A549 (cell line): ENCODE data around the gene STAU1. TPM values are rescaled to one million over a fixed set of nuclear protein-coding genes. Genes with fewer than 3 reads are reported as not detected.

Source experiments
- ATAC-seq, 2 experiments: fragments of 200-7000 bp in 1 of 2; fragments of >200 bp in 1 of 2; cut with Nextera tagmentation in 1 of 2; cut with Tn5 transposase in 1 of 2; 3 replicates each; pipeline versions ENCODE4 v1.8.0 to v1.9.1; 2018 to 2020; ENCODE audit warnings: mild to moderate bottlenecking in 1 of 2, moderate library complexity in 1 of 2
- CTCF ChIA-PET: fragments of 300-600 bp; sonication (Branson Sonifier 250); formaldehyde crosslinking; extraction: SDS; loops from one replicate; lab custom pipeline; 2021; ENCODE audit warnings: antibody characterized with exemption, inconsistent platforms; lab: Yijun Ruan, JAX
- POLR2A ChIA-PET: fragments of 350-600 bp; formaldehyde crosslinking; extraction: SDS; loops from one replicate; lab custom pipeline; 2021; ENCODE audit warnings: antibody characterized with exemption, inconsistent platforms; lab: Yijun Ruan, JAX
- DNase-seq, 2 experiments: peaks; one replicate each; pipeline versions ENCODE4 v3.0.0 to v3.0.0-alpha.2; 2011 to 2016; ENCODE audit warnings: low read depth in 1 of 2, low spot score in 1 of 2
- FAIRE-seq: peaks from 2 replicates; lab custom pipeline; 2011; peaks lifted over from hg19 to GRCh38; lab: Jason Lieb, UNC
- H3K27ac ChIP-seq, 2 experiments: fragments of >200 bp; sonication (Bioruptor Twin); formaldehyde crosslinking; 3 replicates each; pipeline ENCODE4 v1.5.1; 2016 to 2017
- H3K4me1 ChIP-seq: fragments of >200 bp; sonication (Bioruptor Twin); formaldehyde crosslinking; 3 replicates; pipeline ENCODE4 v1.6.1; 2016
- H3K4me2 ChIP-seq: fragments of >200 bp; sonication (Bioruptor Twin); formaldehyde crosslinking; 3 replicates; pipeline ENCODE4 v1.6.1; 2016
- H3K4me3 ChIP-seq: fragments of >200 bp; sonication (Bioruptor Twin); formaldehyde crosslinking; 3 replicates; pipeline ENCODE4 v1.5.1; 2016
- H3K9me3 ChIP-seq: fragments of >200 bp; sonication (Bioruptor Twin); formaldehyde crosslinking; 3 replicates; pipeline ENCODE4 v1.6.1; 2016
- CTCF ChIP-seq: fragments of >200 bp; sonication (Bioruptor Twin); formaldehyde crosslinking; IDR thresholded peaks from 3 replicates; pipeline ENCODE4 v1.5.1; 2016
- EHMT2 ChIP-seq: fragments of 200-600 bp; sonication (generic); IDR thresholded peaks from 2 replicates; pipeline ENCODE4 v1.6.1; 2016; ENCODE audit warnings: antibody characterized with exemption, low read depth, mild to moderate bottlenecking, moderate library complexity
- ESRRA ChIP-seq: fragments of 150-350 bp; IDR thresholded peaks from 2 replicates; pipeline ENCODE4 v1.6.1; 2014; ENCODE audit warnings: mild to moderate bottlenecking, low read length, borderline replicate concordance
- FOSB ChIP-seq: fragments of 250-450 bp; sonication (Bioruptor Pico); IDR thresholded peaks from 2 replicates; pipeline ENCODE4 v1.5.0; 2020; ENCODE audit warnings: mild to moderate bottlenecking, moderate library complexity
- FOXS1 ChIP-seq: fragments of 250-450 bp; sonication (Bioruptor Pico); IDR thresholded peaks from 2 replicates; pipeline ENCODE4 v1.5.0; 2020; ENCODE audit warnings: mild to moderate bottlenecking, moderate library complexity
- GATA3 ChIP-seq: IDR thresholded peaks from 2 replicates; pipeline ENCODE4 v1.6.1; 2012; ENCODE audit warnings: borderline replicate concordance
- HEYL ChIP-seq: fragments of 250-450 bp; sonication (Bioruptor Pico); IDR thresholded peaks from 2 replicates; pipeline ENCODE4 v1.8.0; 2021; ENCODE audit warnings: mild to moderate bottlenecking, moderate library complexity
- HOXA7 ChIP-seq: fragments of 250-450 bp; sonication (Bioruptor Pico); IDR thresholded peaks from 2 replicates; pipeline ENCODE4 v1.5.0; 2020; ENCODE audit warnings: mild to moderate bottlenecking, moderate library complexity
- JUN ChIP-seq, 2 experiments: fragments of >200 bp; sonication (Bioruptor Twin); formaldehyde crosslinking; IDR thresholded peaks; 2 replicates in 1 of 2; 3 replicates in 1 of 2; pipeline ENCODE4 v1.6.1; 2016 to 2017
- JUNB ChIP-seq: fragments of >200 bp; sonication (Bioruptor Twin); formaldehyde crosslinking; IDR thresholded peaks from 2 replicates; pipeline ENCODE4 v1.6.1; 2016
- KDM1A ChIP-seq: fragments of 200-600 bp; sonication (generic); IDR thresholded peaks from 2 replicates; pipeline ENCODE4 v1.6.1; 2016; ENCODE audit warnings: low read depth, mild to moderate bottlenecking
- KDM5A ChIP-seq: fragments of 200-600 bp; sonication (generic); IDR thresholded peaks from 2 replicates; pipeline ENCODE4 v1.6.1; 2016; ENCODE audit warnings: antibody characterized with exemption, mild to moderate bottlenecking
- MAX ChIP-seq: IDR thresholded peaks from 2 replicates; pipeline ENCODE4 v1.6.1; 2012
- MAZ ChIP-seq: fragments of 150-350 bp; IDR thresholded peaks from 2 replicates; pipeline ENCODE4 v1.6.1; 2014; ENCODE audit warnings: antibody characterized with exemption, low read depth, low read length, borderline replicate concordance
- NFE2L2 ChIP-seq: fragments of 150-350 bp; conservative IDR thresholded peaks from 2 replicates; pipeline ENCODE4 v1.6.1; 2014; ENCODE audit warnings: low read length
- NPAS2 ChIP-seq: fragments of 250-450 bp; sonication (Bioruptor Pico); IDR thresholded peaks from 2 replicates; pipeline ENCODE4 v1.8.0; 2022; ENCODE audit warnings: mild to moderate bottlenecking, moderate library complexity, borderline replicate concordance
- NR3C1 ChIP-seq: fragments of >200 bp; sonication (Bioruptor Twin); formaldehyde crosslinking; IDR thresholded peaks from 3 replicates; pipeline ENCODE4 v1.6.1; 2017
- PBX3 ChIP-seq: IDR thresholded peaks from 2 replicates; pipeline ENCODE4 v1.6.1; 2012
- RFX5 ChIP-seq: fragments of 450-650 bp; IDR thresholded peaks from 2 replicates; pipeline ENCODE4 v1.7.1; 2014; ENCODE audit warnings: antibody characterized with exemption, mild to moderate bottlenecking, moderate library complexity
- TP53 ChIP-seq: fragments of 250-450 bp; sonication (Bioruptor Pico); IDR thresholded peaks from 2 replicates; pipeline ENCODE4 v1.5.0; 2021; ENCODE audit warnings: mild to moderate bottlenecking, moderate library complexity
- WGBS: methylation state at CpG from one replicate; pipeline ENCODE4 v1.1.6; 2017; ENCODE audit errors: missing lambda C conversion rate; 5-methylcytosine and 5-hydroxymethylcytosine counted together
- polyA plus RNA-seq, 4 experiments: library from polyadenylated mRNA; depleted of rRNA in 3 of 4; stranded (reverse); fragments of >200 nt; fragmentation: RNase III in 1 of 4; extraction: RNeasy Plus Mini Kit Qiagen cat#74134 plus additional on column Dnase treatment in 1 of 4; gene quantifications; 2 replicates in 3 of 4; 3 replicates in 1 of 4; pipeline ENCODE4 v1.2.3, GENCODE V29; 2011 to 2017
- TF ChIP-seq, protein P1 (sequence below): fragments of >200 bp; sonication (Bioruptor Twin); formaldehyde crosslinking; IDR thresholded peaks from 3 replicates; pipeline ENCODE4 v1.6.1; 2016
- TF ChIP-seq, protein P2 (sequence below): fragments of 250-450 bp; sonication (Bioruptor Pico); IDR thresholded peaks from 2 replicates; pipeline ENCODE4 v1.5.0; 2021; ENCODE audit warnings: mild to moderate bottlenecking, moderate library complexity, borderline replicate concordance

STAU1 gene
- polyA plus RNA-seq, 2 of the 4 experiments (the other 2 are of a cell fraction) = 64.0 to 74.7 TPM

DNA sequence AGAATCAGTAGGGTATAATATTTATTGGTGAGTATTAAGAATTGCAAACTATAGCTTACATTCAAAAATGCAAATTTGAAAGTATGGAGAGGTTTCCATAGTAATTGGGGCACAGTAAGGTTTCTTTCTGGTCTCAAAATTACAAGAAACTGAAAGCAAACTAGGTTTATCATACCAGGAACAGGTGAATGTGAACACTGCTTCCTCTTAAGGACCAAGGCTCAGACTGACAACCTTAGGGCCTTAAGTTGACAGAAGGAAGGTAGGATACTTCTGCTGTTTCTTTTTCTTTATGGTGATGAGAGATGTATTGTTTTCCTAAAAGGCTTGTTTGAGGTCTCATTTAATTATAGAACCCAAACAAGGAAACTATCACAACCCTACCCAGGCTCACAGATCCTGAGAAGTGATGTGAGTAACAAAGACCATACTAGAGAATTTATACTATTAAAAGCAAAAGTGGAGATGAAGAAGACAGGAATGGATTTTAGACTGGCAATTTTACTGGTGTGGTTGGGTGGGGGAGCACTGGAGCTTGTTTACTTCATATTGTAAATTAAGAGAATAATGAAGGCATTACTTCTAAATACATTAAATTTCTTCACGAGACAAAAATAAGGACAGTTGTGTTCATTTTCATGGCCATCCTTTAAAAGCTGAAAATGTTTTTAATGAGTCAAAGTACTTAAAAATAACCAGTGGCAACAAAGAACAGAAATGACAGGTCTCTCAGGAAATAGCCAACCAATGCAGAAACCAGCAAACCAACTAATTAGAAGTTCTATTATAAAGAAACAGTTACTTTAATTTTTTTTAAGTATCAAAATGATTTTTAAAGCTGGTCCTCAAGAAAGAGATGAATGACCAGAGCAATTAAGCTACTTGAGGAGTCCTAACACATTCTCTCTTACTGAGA, 21.3 kb downstream of the STAU1 start (continued):
- TF ChIP-seq NR3C1 (no peak), HEYL (no peak), EHMT2 (no peak), CTCF (no peak), ESRRA (no peak)
- TF ChIP-seq, protein P1, sequence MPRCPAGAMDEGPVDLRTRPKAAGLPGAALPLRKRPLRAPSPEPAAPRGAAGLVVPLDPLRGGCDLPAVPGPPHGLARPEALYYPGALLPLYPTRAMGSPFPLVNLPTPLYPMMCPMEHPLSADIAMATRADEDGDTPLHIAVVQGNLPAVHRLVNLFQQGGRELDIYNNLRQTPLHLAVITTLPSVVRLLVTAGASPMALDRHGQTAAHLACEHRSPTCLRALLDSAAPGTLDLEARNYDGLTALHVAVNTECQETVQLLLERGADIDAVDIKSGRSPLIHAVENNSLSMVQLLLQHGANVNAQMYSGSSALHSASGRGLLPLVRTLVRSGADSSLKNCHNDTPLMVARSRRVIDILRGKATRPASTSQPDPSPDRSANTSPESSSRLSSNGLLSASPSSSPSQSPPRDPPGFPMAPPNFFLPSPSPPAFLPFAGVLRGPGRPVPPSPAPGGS = no peak

GRCh38 chr20:49165611-49166010, 22.5 kb downstream of the STAU1 start:
- Histone ChIP-seq H3K27ac (no peak overlapping the region), H3K9me3 (no peaks in the 10 kb centered on the region), H3K4me1 (peaks cover 16% of the 10 kb centered on the region), H3K4me3 (no peak overlapping the region), H3K4me2 (no peak overlapping the region)
- DNase-seq (no peak), ATAC-seq (no peak), FAIRE-seq (no peak)
- ChIA-PET POLR2A (no interaction called here), CTCF (interaction anchor here (0.8 to 4.3 kb wide), 4 partner anchors 8 to 51 kb away, joined by 3 to 23 read pairs (median 4); no protein-coding TSS in a partner anchor)
- TF ChIP-seq MAX = no peak
- no peak for TF ChIP-seq KDM1A
- TF ChIP-seq NFE2L2 = no peak
- TF ChIP-seq NPAS2 (CRISPR knock-in tag) = no peak
- no peak for TF ChIP-seq HOXA7 (CRISPR knock-in tag)
- no peak for TF ChIP-seq KDM5A
- TF ChIP-seq FOXS1 = no peak
- TF ChIP-seq TP53 (CRISPR knock-in tag) = no peak
- TF ChIP-seq, protein P2, sequence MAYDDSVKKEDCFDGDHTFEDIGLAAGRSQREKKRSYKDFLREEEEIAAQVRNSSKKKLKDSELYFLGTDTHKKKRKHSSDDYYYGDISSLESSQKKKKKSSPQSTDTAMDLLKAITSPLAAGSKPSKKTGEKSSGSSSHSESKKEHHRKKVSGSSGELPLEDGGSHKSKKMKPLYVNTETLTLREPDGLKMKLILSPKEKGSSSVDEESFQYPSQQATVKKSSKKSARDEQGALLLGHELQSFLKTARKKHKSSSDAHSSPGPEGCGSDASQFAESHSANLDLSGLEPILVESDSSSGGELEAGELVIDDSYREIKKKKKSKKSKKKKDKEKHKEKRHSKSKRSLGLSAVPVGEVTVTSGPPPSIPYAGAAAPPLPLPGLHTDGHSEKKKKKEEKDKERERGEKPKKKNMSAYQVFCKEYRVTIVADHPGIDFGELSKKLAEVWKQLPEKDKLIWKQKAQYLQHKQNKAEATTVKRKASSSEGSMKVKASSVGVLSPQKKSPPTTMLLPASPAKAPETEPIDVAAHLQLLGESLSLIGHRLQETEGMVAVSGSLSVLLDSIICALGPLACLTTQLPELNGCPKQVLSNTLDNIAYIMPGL (CRISPR knock-in tag) = no peak
- TF ChIP-seq FOSB (CRISPR knock-in tag) = no peak
- TF ChIP-seq MAZ = no peak
- TF ChIP-seq GATA3 = no peak
- no peak for TF ChIP-seq PBX3
- no peak for TF ChIP-seq EHMT2
- no peak for TF ChIP-seq JUN (IDR thresholded peaks at IDR 0.05)
- TF ChIP-seq RFX5 = no peak
- no peak for TF ChIP-seq CTCF
- TF ChIP-seq JUNB = no peak
- 95% methylated on average over 5 of the region's 5 CpGs for WGBS
